ENCODE data around the gene PFN3.
A peak's percentile ranks its signal among the peaks of the same experiment; 100 is the strongest.
"Not testable (repeated sequence)": the region's sequence is repeated elsewhere in the genome, so short reads cannot be mapped to it uniquely, and the experiment has no call there.

The PFN3 gene

GRCh38 chr5:177371120-177372033 is 29.1 kb downstream of the PFN3 start:
- no peak for DNase-seq

DNA sequence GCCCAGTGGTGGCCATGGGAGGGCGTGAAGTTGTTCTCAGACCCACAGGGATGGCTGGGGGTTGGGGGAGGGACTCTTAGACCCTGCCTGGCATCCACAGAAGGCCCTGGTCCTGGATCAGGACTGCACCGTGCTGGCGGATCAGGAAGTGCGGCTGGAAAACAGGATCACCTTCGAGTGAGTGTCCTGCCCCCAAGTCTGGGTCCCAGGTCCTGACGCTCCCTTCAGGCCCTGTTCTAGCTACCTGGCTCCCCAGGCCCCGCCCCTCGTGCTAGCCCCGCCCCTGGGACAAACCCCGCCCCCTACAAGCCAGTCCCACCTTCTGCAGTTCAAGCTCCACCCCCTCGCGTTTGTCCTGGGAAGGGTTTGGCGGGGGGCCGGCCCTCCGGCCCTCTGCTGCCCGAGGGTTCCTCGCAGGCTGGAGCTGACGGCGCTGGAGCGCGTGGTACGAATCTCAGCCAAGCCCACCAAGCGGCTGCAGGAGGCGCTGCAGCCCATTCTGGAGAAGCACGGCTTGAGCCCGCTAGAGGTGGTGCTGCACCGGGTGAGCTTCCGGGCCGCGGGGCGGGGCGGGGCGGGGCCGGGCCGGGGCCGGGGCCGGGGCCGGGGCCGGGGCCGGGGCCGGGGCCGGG is 29.9 kb downstream of the PFN3 start:
- DNase-seq, result peak in 1 of 2 donors; percentile 59

DNA sequence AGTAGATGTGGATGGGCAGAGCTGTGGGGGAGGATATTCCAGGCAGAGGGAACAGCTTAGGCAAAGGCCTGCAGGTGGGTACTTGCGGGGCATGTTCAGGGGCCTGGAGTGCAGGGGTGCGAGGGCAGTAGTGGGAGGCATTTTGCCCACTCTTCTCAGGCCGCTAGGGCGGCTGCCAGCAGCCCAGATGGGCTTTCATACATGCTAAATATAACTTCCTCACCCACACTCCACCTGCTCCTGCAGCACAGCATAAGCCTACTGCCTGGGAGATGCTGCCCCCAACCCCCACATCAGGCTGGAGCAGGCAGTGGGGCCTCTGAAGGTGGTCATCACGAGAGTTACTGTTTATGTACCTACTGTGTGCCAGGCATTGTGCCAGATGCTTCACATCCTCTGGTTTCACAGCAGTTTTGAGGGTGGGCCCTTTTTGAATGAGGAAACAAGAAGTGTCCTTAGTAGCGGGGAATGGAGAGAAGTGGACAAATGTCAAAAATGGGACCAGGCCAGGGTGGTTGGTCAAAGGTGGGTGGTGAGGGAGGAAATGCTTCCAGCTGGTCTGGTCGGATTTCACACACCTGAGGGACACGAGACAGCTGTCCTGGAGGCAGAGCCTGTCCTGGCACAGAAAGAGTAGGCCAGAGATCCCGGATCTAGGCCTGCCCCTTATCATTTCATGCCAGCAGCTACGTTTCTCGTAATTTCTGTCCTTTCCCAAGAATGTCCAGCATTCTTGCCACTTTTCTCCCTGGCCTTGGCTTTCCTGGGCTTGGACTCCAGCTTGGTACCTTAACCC is 30.6 kb downstream of the PFN3 start:
- DNase-seq, result no peak

DNA sequence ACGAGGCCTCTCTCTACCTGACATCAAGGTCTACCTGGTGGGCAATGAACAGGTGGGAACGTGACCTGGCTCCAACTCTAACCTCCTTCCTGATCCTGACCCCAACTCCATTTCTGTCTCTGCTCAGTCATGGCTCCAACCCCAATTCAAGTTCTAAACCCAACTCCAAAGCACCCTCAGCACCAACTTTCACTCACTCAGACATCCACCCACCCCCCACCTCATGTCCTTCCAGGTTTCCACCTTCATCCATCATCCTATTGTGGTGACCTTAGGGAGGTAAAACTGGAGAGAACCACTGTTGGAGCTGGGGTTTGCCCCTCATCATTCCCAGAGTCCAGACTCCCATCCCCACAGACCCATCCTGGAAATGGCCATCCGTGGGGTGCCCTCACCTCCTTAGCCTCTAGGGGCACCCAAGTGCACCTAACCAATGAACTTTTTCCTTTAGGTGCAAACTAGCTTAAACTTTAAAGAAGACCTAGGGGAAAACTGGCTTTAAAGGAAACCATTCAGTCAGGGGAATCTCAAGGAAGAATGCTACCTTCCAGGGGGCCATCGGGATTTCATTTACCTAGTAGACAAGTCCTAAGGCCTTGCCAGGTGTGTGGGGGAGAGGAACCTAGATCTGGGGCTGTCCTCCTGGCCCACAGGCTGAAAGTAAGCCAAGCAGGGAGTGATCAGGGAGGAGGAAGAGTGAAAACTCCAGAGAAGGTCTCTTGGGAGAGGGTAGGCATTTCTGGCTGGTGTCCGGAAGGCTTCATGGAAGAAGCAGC is 31.4 kb downstream of the PFN3 start:
- DNase-seq, result no peak

DNA sequence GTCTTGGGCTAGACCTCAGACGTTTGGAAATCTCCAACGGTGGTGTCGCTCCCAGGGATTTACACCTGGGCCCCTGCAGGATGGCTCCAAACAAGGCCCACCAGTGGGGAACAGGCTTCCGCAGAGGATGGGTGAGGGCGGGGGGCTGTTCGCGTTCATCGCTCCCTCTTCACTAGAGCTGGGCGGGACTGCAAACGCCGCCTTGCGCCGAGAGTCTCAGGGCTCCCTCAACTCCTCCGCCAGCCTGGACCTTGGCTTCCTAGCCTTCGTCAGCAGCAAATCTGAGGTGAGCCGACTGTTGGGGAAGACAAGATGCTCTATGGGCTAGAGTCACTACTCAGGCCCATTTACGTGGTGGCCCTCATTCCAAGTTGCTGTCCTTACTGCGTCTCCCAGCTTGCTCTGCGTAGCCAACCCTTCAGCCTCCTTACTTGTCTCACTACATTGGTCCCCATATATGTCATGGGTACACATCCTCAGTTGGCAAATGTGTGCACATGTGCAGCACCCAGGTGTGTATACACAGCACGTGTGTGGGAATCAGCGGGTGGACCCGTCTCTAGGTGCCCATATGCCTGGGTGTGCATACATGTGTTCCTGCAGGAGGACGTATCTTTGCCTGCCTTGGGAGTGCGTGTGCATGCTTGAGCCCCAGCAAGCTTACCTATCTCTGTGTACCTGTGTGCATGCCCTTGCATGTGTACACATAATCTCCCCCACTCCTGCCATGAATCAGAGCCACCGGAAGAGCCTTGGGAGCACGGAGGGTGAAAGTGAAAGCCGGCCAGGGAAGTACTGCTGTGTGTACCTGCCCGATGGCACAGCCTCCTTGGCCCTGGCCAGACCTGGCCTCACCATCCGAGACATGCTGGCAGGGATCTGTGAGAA is 32.2 kb downstream of the PFN3 start:
- DNase-seq, result no peak

GRCh38 chr5:177367323-177367848 is 33.1 kb downstream of the PFN3 start:
- DNase-seq, result no peak

DNA sequence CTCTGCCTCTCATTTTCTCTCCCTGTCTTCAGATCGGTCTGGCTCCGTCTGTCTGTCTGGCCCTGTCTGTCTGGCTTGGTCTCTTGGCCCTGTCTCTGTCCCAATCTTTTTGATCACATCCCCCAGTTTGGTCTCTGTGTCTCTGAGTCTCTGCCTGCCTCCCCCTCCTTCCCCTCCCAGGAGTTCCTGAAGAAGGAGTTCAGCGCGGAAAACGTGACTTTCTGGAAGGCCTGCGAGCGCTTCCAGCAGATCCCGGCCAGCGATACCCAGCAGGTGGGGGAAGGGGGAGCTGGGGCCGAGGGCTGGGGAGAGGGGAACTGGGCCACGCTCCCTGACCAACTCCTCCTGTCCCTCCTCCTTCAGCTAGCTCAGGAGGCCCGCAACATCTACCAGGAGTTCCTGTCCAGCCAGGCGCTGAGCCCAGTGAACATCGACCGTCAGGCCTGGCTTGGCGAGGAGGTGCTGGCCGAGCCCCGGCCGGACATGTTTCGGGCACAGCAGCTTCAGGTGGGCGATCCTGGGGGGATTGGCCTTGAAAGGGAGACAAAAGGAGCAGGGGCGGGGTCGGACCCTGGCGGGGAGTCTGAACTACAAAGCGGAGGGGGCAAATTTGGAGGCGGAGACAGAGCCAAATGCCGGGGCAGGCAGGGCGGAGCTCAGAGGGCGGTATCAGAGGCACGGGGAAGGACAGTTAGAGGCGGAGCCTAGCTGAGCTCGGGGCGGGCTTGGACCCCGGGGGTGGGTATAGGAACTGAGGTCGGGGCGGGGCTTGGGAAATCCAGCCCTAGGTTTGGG is 33.7 kb downstream of the PFN3 start:
- DNase-seq, result no peak

- no peak for DNase-seq
Measured at GRCh38 chr5:177365845-177366527, 34.5 kb downstream of the PFN3 start.

GRCh38 chr5:177364159-177364962 is 36.1 kb downstream of the PFN3 start:
- DNase-seq, result no peak

GRCh38 chr5:177363565-177363964 is 36.9 kb downstream of the PFN3 start:
- no peak for DNase-seq

GRCh38 chr5:177362610-177363507 is 37.6 kb downstream of the PFN3 start:
- DNase-seq, result peak in 1 of 2 donors; percentile 8

DNA sequence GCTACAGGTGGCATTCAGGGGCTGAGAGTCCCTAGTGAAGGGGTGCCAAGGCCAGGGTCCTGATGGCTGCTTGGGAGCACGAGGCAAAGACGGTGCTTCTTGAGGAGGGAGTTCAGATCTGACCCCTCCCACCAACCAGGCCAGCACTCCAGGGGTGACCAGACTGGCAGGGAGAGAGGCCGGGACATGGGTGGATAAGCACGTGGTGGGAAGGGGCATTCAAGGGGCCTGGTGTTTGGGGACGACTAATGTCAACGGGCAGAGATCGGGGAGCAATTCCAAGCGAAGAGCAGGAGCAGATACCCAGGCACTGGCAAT is 38.2 kb downstream of the PFN3 start:
- no peak for DNase-seq

DNA sequence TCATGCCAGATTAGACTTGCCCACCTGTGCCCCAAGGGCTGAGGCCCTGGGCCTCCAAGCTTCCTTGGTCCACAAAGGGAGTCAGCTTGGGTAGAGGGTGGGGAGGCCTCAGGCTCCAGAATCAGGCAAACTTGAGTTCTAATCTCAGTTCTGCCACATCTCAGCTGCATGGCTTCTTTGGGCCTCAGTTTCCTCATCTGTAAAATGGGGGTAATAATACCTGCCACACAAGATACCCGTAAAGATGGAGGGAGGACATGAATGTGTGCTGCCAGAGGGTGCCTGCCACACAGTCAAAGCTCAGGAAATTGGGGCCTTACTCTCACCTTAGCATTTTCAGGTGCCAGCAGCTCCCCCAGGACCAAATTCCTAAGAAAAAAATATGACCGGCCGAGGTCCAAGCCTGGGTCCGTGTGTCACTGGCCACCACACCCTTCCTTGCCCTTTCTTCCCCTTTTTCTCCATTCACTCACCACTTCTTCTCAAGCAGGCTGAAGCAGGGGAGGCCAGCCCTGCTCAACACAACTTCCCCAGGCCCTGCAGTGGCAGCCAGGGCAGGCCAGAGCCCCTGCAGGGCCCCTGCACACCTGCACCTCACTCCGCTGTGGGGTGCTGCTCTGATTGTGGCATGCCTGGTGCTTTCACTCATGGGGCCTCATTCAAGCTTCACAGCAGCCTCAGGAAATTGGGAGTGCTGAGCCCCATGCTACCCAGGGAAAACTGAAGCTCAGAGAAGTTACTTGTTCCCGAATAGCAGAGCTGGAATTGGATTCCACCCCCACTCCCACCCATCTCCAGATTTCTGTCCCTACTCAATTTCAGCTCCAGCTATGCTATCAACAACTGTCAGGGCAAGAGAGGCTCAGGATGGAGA is 38.8 kb downstream of the PFN3 start:
- peak in 1 of 2 donors; percentile 11 for DNase-seq

- not testable (repeated sequence) for DNase-seq
Measured at GRCh38 chr5:177360740-177361139, 39.7 kb downstream of the PFN3 start.

GRCh38 chr5:177359860-177360259 is 40.6 kb downstream of the PFN3 start:
- no peak for DNase-seq

GRCh38 chr5:177359451-177359851 is 41.0 kb downstream of the PFN3 start:
- DNase-seq, result no peak

- DNase-seq, result no peak
Measured at GRCh38 chr5:177358370-177358819, 42.1 kb downstream of the PFN3 start.
